GM10248 (cell line): ENCODE data around the gene ZC3HAV1.

Experiments used
- CTCF ChIA-PET: fragments of 300-600 bp; sonication (Branson Sonifier 250); formaldehyde crosslinking; extraction: SDS; loops from one replicate; lab custom pipeline; 2021; ENCODE audit warnings: antibody characterized with exemption; lab: Yijun Ruan, JAX
- POLR2A ChIA-PET: fragments of 350-650 bp; sonication (Branson Sonifier 250); formaldehyde crosslinking; extraction: SDS; loops from one replicate; lab custom pipeline; 2020; ENCODE audit warnings: antibody characterized with exemption; lab: Yijun Ruan, JAX
- DNase-seq: peaks from one replicate; pipeline ENCODE4 v3.0.0; 2012; ENCODE audit errors: extremely low spot score
- CTCF ChIP-seq: IDR thresholded peaks from 2 replicates; pipeline ENCODE4 v1.5.1; 2012; ENCODE audit warnings: mild to moderate bottlenecking, low read depth; ENCODE audit errors: extremely low read depth, missing control alignments, control extremely low read depth

Gene ZC3HAV1

GRCh38 chr7:139109188-139109982 is at the start of gene ZC3HAV1:
TSS of gene ZC3HAV1 (minus strand) at chr7:139109720. CDS start at chr7:139109331, 389 bp downstream.
- peak; percentile 87 for DNase-seq
- ChIA-PET POLR2A (no interaction called here), CTCF (interaction anchor here (0.9 to 1.2 kb wide), 2 partner anchors 9 to 10 kb away, joined by 3 read pairs; no protein-coding TSS in a partner anchor)
- TF ChIP-seq CTCF = no peak

GRCh38 chr7:139153832-139154231 is 44.3 kb upstream of the ZC3HAV1 start:
- no peak for DNase-seq
- TF ChIP-seq CTCF = no peak
- CTCF ChIA-PET = no interaction called here

GRCh38 chr7:139152149-139152548 is 42.6 kb upstream of the ZC3HAV1 start:
- TF ChIP-seq CTCF = no peak
- ChIA-PET CTCF (interaction anchor here (0.9 to 1.3 kb wide), 2 partner anchors 11 to 13 kb away, joined by 3 read pairs; no protein-coding TSS in a partner anchor), POLR2A (no interaction called here)
- DNase-seq = no peak

More at GRCh38 chr7:139153832-139154231, 44.3 kb upstream of the ZC3HAV1 start:
- POLR2A ChIA-PET = no interaction called here

- ChIA-PET CTCF (no interaction called here), POLR2A (no interaction called here)
- DNase-seq = no peak
- TF ChIP-seq CTCF = no peak
Observed at GRCh38 chr7:139139150-139139549, 29.6 kb upstream of the ZC3HAV1 start.

GRCh38 chr7:139133335-139134139 is 24.0 kb upstream of the ZC3HAV1 start:
- POLR2A ChIA-PET = interaction anchor here (0.6 kb wide), 1 partner anchor 26 kb away, joined by 5 read pairs; no protein-coding TSS in a partner anchor
- no peak for TF ChIP-seq CTCF
- CTCF ChIA-PET = interaction anchor here (1.0 to 2.3 kb wide), 11 partner anchors 9 to 116 kb away, joined by 3 to 9 read pairs (median 4); no protein-coding TSS in a partner anchor
- peak; percentile 81 for DNase-seq

GRCh38 chr7:139132887-139133286 is 23.4 kb upstream of the ZC3HAV1 start:
- POLR2A ChIA-PET = interaction anchor here (0.6 kb wide), 1 partner anchor 25 kb away, joined by 5 read pairs; no protein-coding TSS in a partner anchor
- CTCF ChIA-PET = interaction anchor here (1.3 to 2.3 kb wide), 7 partner anchors 8 to 116 kb away, joined by 3 to 9 read pairs (median 6); no protein-coding TSS in a partner anchor
- no peak for TF ChIP-seq CTCF
- DNase-seq = no peak
